Ishikawa (cell line): ENCODE measurements around the gene M1AP.

Experiments used
- CEBPB ChIP-seq: IDR thresholded peaks from 2 replicates; pipeline ENCODE4 v1.6.1; 2012
- FOXM1 ChIP-seq: IDR thresholded peaks from 2 replicates; pipeline ENCODE4 v1.6.1; 2012; ENCODE audit warnings: low read depth, borderline replicate concordance
- RAD21 ChIP-seq: IDR thresholded peaks from 2 replicates; pipeline ENCODE4 v1.6.1; 2012; ENCODE audit warnings: low read depth
- TCF12 ChIP-seq: IDR thresholded peaks from 2 replicates; pipeline ENCODE4 v1.6.1; 2012; ENCODE audit warnings: low read depth
- YY1 ChIP-seq: IDR thresholded peaks from 2 replicates; pipeline ENCODE4 v1.6.1; 2012; ENCODE audit warnings: low read depth
- ZBTB7A ChIP-seq: IDR thresholded peaks from 2 replicates; pipeline ENCODE4 v1.6.1; 2012; ENCODE audit warnings: low read depth
- TF ChIP-seq, protein P1 (sequence below): IDR thresholded peaks from 2 replicates; pipeline ENCODE4 v1.6.1; 2012; ENCODE audit warnings: low read depth, mild to moderate bottlenecking

DNA sequence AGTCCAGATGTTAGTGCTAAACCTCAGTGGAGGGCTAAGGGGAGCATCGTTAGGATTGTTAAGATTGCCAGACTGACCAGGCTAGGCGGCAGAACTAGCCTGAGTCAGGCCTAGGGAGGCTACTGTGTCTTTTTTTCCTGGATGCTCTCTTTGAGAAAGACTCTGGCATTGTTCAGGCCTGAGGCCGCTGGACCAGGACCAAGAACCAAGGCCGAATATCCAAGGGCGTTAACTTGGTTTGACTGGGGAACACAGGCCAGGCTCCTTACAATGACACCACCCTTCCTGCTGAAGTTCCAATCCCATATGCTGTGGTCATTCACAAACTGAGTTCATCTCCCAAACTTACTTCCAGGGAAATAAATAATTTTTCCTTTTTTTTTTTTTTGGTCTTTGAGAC is 107.8 kb downstream of the M1AP start:
- TF ChIP-seq TCF12 (no peak), ZBTB7A (no peak), RAD21 (no peak), FOXM1 (no peak), CEBPB (no peak), YY1 (no peak)
- TF ChIP-seq, protein P1, sequence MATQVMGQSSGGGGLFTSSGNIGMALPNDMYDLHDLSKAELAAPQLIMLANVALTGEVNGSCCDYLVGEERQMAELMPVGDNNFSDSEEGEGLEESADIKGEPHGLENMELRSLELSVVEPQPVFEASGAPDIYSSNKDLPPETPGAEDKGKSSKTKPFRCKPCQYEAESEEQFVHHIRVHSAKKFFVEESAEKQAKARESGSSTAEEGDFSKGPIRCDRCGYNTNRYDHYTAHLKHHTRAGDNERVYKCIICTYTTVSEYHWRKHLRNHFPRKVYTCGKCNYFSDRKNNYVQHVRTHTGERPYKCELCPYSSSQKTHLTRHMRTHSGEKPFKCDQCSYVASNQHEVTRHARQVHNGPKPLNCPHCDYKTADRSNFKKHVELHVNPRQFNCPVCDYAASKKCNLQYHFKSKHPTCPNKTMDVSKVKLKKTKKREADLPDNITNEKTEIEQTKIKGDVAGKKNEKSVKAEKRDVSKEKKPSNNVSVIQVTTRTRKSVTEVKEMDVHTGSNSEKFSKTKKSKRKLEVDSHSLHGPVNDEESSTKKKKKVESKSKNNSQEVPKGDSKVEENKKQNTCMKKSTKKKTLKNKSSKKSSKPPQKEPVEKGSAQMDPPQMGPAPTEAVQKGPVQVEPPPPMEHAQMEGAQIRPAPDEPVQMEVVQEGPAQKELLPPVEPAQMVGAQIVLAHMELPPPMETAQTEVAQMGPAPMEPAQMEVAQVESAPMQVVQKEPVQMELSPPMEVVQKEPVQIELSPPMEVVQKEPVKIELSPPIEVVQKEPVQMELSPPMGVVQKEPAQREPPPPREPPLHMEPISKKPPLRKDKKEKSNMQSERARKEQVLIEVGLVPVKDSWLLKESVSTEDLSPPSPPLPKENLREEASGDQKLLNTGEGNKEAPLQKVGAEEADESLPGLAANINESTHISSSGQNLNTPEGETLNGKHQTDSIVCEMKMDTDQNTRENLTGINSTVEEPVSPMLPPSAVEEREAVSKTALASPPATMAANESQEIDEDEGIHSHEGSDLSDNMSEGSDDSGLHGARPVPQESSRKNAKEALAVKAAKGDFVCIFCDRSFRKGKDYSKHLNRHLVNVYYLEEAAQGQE: no peak
